Neural progenitor cell (in vitro differentiated cells): ENCODE results near the gene C4BPA.

ENCODE experiments used
- EZH2 ChIP-seq: fragments of 200-600 bp; sonication (generic); IDR thresholded peaks from 2 replicates; pipeline ENCODE4 v1.6.1; 2017; ENCODE audit warnings: antibody characterized with exemption, mild to moderate bottlenecking, moderate library complexity
- EZH2phosphoT487 ChIP-seq: fragments of 200-600 bp; sonication (generic); IDR thresholded peaks from 2 replicates; pipeline ENCODE4 v1.6.1; 2017; ENCODE audit warnings: antibody characterized with exemption
- TF ChIP-seq, protein P1 (sequence below): fragments of 200-600 bp; sonication (generic); IDR thresholded peaks from 2 replicates; pipeline ENCODE4 v1.5.1; 2017; ENCODE audit warnings: antibody characterized with exemption, mild to moderate bottlenecking

DNA sequence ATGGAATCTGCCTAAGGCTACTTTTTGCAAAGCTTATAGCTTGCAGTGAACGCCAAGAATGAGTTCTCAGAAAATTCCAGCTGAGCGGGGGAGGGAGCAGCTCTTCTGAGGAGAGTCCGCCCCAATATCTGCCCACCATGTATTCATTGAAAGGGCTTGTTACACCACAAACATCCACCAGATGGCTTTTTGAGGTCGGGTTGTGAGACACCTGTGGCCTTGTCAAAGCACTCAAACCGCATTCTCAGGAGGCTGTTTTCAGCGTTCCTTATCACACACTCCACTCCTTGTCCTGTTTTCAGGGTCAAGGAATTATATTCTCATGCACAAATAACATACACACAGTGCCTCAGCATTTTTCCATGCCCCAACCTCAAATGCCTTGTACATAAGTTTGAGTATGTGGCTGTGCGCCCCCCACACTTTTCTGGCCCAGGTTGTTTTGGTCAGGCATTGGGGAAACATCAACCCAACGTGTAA, 19.3 kb upstream of the C4BPA start:
- TF ChIP-seq, protein P1, sequence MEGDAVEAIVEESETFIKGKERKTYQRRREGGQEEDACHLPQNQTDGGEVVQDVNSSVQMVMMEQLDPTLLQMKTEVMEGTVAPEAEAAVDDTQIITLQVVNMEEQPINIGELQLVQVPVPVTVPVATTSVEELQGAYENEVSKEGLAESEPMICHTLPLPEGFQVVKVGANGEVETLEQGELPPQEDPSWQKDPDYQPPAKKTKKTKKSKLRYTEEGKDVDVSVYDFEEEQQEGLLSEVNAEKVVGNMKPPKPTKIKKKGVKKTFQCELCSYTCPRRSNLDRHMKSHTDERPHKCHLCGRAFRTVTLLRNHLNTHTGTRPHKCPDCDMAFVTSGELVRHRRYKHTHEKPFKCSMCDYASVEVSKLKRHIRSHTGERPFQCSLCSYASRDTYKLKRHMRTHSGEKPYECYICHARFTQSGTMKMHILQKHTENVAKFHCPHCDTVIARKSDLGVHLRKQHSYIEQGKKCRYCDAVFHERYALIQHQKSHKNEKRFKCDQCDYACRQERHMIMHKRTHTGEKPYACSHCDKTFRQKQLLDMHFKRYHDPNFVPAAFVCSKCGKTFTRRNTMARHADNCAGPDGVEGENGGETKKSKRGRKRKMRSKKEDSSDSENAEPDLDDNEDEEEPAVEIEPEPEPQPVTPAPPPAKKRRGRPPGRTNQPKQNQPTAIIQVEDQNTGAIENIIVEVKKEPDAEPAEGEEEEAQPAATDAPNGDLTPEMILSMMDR: peak; percentile 69
- TF ChIP-seq EZH2: no peak
- TF ChIP-seq EZH2phosphoT487: no peak
